ENCODE measurements around the gene HBG2. TPM values are rescaled to one million over a fixed set of nuclear protein-coding genes. Genes with fewer than 3 reads are reported as not detected.

Gene HBG2
- total and polyA plus RNA-seq, 9 donors = 0.37 to 9.7 (median 0.63) TPM; not detected in 3

GRCh38 chr11:5227681-5228080 is 26.9 kb downstream of the HBG2 start:
- DNase-seq = no peak
- Histone ChIP-seq H3K27ac (no peak overlapping the region), H3K4me3 (no peak overlapping the region), H3K36me3 (no peaks in the 10 kb centered on the region), H3K27me3 (no peaks in the 10 kb centered on the region), H3K4me1 (ENCODE audit: insufficient read depth) (no peaks in the 10 kb centered on the region), H3K9me3 (no peaks in the 10 kb centered on the region)
- 37 to 60% (median 48%) methylated on average over 1 of the region's 1 CpG for WGBS, 3 donors
- TF ChIP-seq, protein P1, sequence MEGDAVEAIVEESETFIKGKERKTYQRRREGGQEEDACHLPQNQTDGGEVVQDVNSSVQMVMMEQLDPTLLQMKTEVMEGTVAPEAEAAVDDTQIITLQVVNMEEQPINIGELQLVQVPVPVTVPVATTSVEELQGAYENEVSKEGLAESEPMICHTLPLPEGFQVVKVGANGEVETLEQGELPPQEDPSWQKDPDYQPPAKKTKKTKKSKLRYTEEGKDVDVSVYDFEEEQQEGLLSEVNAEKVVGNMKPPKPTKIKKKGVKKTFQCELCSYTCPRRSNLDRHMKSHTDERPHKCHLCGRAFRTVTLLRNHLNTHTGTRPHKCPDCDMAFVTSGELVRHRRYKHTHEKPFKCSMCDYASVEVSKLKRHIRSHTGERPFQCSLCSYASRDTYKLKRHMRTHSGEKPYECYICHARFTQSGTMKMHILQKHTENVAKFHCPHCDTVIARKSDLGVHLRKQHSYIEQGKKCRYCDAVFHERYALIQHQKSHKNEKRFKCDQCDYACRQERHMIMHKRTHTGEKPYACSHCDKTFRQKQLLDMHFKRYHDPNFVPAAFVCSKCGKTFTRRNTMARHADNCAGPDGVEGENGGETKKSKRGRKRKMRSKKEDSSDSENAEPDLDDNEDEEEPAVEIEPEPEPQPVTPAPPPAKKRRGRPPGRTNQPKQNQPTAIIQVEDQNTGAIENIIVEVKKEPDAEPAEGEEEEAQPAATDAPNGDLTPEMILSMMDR (IDR thresholded peaks at IDR 0.05) = no peak
- TF ChIP-seq EP300 (IDR thresholded peaks at IDR 0.05) (no peak), POLR2A (IDR thresholded peaks at IDR 0.05) (no peak)
- intact Hi-C loops (cut with DNase I) = no loop called here

DNA sequence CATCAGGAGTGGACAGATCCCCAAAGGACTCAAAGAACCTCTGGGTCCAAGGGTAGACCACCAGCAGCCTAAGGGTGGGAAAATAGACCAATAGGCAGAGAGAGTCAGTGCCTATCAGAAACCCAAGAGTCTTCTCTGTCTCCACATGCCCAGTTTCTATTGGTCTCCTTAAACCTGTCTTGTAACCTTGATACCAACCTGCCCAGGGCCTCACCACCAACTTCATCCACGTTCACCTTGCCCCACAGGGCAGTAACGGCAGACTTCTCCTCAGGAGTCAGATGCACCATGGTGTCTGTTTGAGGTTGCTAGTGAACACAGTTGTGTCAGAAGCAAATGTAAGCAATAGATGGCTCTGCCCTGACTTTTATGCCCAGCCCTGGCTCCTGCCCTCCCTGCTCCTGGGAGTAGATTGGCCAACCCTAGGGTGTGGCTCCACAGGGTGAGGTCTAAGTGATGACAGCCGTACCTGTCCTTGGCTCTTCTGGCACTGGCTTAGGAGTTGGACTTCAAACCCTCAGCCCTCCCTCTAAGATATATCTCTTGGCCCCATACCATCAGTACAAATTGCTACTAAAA is 27.8 kb downstream of the HBG2 start, which contains the start of gene HBB:
Gene HBB, minus strand, starts transcription at position 340 of the 579 bp plus-strand sequence. Its CDS starts 50 bp downstream, at position 290.
- Histone ChIP-seq H3K27ac (no peak within 1 kb of the TSS), H3K4me3 (no peak within 1 kb of the TSS), H3K9me3 (no peaks in the 10 kb centered on the region), H3K4me1 (ENCODE audit: insufficient read depth) (no peaks in the 10 kb centered on the region), H3K36me3 (no peaks in the 10 kb centered on the region), H3K27me3 (no peaks in the 10 kb centered on the region)
- 63 to 73% (median 70%) methylated on average over 3 of the region's 3 CpGs for WGBS, 3 donors
- TF ChIP-seq EP300 (IDR thresholded peaks at IDR 0.05) (no peak), POLR2A (IDR thresholded peaks at IDR 0.05) (no peak)
- TF ChIP-seq, protein P1 (IDR thresholded peaks at IDR 0.05) = no peak
- intact Hi-C loops (cut with DNase I) = no loop called here
- no peak for DNase-seq

DNA sequence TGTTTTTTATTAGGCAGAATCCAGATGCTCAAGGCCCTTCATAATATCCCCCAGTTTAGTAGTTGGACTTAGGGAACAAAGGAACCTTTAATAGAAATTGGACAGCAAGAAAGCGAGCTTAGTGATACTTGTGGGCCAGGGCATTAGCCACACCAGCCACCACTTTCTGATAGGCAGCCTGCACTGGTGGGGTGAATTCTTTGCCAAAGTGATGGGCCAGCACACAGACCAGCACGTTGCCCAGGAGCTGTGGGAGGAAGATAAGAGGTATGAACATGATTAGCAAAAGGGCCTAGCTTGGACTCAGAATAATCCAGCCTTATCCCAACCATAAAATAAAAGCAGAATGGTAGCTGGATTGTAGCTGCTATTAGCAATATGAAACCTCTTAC is 29.1 kb downstream of the HBG2 start:
- TF ChIP-seq EP300 (IDR thresholded peaks at IDR 0.05) (no peak), POLR2A (IDR thresholded peaks at IDR 0.05) (no peak)
- TF ChIP-seq, protein P1 (IDR thresholded peaks at IDR 0.05) = no peak
- Histone ChIP-seq H3K9me3 (no peaks in the 10 kb centered on the region), H3K36me3 (no peaks in the 10 kb centered on the region), H3K27ac (no peak overlapping the region), H3K27me3 (no peaks in the 10 kb centered on the region), H3K4me1 (ENCODE audit: insufficient read depth) (no peaks in the 10 kb centered on the region), H3K4me3 (no peak overlapping the region)
- WGBS, 3 donors = 45 to 52% (median 52%) methylated on average over 2 of the region's 2 CpGs
- intact Hi-C loops (cut with DNase I) = no loop called here
- DNase-seq = no peak

- Histone ChIP-seq H3K27ac (no peak overlapping the region), H3K9me3 (no peaks in the 10 kb centered on the region), H3K27me3 (no peaks in the 10 kb centered on the region), H3K36me3 (no peaks in the 10 kb centered on the region), H3K4me1 (ENCODE audit: insufficient read depth) (no peaks in the 10 kb centered on the region), H3K4me3 (no peak overlapping the region)
- intact Hi-C loops (cut with DNase I) = no loop called here
- no peak for DNase-seq
- WGBS, 3 donors = 74 to 77% (median 76%) methylated on average over 6 of the region's 6 CpGs
- TF ChIP-seq EP300 (IDR thresholded peaks at IDR 0.05) = no peak
- no peak for TF ChIP-seq POLR2A (IDR thresholded peaks at IDR 0.05)
- TF ChIP-seq, protein P1 (IDR thresholded peaks at IDR 0.05) = no peak
Observed at GRCh38 chr11:5224538-5225479, 29.8 kb downstream of the HBG2 start.
